Measurements from ENCODE around the gene ZG16. TPM values are rescaled to one million over a fixed set of nuclear protein-coding genes. Genes with fewer than 3 reads are reported as not detected.

ZG16 gene
- total and polyA plus RNA-seq, 9 of the 15 experiments (the other 6 are each of a cell fraction or from before 2014, with no cell fraction given), result 0.04 TPM; not detected in 8

GRCh38 chr16:29815793-29816693 is 38.0 kb downstream of the ZG16 start, which contains the start of gene PAGR1 (continued):
- TF ChIP-seq, protein P1, sequence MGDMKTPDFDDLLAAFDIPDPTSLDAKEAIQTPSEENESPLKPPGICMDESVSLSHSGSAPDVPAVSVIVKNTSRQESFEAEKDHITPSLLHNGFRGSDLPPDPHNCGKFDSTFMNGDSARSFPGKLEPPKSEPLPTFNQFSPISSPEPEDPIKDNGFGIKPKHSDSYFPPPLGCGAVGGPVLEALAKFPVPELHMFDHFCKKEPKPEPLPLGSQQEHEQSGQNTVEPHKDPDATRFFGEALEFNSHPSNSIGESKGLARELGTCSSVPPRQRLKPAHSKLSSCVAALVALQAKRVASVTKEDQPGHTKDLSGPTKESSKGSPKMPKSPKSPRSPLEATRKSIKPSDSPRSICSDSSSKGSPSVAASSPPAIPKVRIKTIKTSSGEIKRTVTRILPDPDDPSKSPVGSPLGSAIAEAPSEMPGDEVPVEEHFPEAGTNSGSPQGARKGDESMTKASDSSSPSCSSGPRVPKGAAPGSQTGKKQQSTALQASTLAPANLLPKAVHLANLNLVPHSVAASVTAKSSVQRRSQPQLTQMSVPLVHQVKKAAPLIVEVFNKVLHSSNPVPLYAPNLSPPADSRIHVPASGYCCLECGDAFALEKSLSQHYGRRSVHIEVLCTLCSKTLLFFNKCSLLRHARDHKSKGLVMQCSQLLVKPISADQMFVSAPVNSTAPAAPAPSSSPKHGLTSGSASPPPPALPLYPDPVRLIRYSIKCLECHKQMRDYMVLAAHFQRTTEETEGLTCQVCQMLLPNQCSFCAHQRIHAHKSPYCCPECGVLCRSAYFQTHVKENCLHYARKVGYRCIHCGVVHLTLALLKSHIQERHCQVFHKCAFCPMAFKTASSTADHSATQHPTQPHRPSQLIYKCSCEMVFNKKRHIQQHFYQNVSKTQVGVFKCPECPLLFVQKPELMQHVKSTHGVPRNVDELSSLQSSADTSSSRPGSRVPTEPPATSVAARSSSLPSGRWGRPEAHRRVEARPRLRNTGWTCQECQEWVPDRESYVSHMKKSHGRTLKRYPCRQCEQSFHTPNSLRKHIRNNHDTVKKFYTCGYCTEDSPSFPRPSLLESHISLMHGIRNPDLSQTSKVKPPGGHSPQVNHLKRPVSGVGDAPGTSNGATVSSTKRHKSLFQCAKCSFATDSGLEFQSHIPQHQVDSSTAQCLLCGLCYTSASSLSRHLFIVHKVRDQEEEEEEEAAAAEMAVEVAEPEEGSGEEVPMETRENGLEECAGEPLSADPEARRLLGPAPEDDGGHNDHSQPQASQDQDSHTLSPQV (IDR thresholded peaks at IDR 0.05), result 0 out of 2 replicates have a peak, but pooled peaks have one; percentile 53
- TF ChIP-seq, protein P2, sequence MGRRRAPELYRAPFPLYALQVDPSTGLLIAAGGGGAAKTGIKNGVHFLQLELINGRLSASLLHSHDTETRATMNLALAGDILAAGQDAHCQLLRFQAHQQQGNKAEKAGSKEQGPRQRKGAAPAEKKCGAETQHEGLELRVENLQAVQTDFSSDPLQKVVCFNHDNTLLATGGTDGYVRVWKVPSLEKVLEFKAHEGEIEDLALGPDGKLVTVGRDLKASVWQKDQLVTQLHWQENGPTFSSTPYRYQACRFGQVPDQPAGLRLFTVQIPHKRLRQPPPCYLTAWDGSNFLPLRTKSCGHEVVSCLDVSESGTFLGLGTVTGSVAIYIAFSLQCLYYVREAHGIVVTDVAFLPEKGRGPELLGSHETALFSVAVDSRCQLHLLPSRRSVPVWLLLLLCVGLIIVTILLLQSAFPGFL (CRISPR knock-in tag; IDR thresholded peaks at IDR 0.05), result no peak
- peak; percentile 93 for TF ChIP-seq HCFC1 (IDR thresholded peaks at IDR 0.05; ENCODE audit: low read depth, low read length)
- no peak for TF ChIP-seq ZNF75A (CRISPR knock-in tag; IDR thresholded peaks at IDR 0.05)
- peak; percentile 65 for TF ChIP-seq E2F8 (IDR thresholded peaks at IDR 0.05; ENCODE audit: low read depth, partially characterized antibody)
- peak; percentile 56; the same call in 1 of the 2 replicates for TF ChIP-seq CBX1 (IDR thresholded peaks at IDR 0.05; ENCODE audit: low read depth)
- no peak for TF ChIP-seq KAT8 (IDR thresholded peaks at IDR 0.05; ENCODE audit: low read depth)
